ENCODE results near the gene AFAP1.

Gene AFAP1

GRCh38 chr4:7746351-7747061 is 193.2 kb downstream of the AFAP1 start:
- no peak for DNase-seq

GRCh38 chr4:7745301-7745885 is 194.3 kb downstream of the AFAP1 start:
- DNase-seq, result no peak

GRCh38 chr4:7744142-7744804 is 195.4 kb downstream of the AFAP1 start:
- no peak for DNase-seq

GRCh38 chr4:7742807-7743280 is 196.8 kb downstream of the AFAP1 start:
- no peak for DNase-seq

- DNase-seq, result no peak
Measured at GRCh38 chr4:7741946-7742806, 197.5 kb downstream of the AFAP1 start.

- no peak for DNase-seq
Measured at GRCh38 chr4:7740866-7741525, 198.7 kb downstream of the AFAP1 start.

GRCh38 chr4:7739918-7740865 is 199.5 kb downstream of the AFAP1 start:
- no peak for DNase-seq

GRCh38 chr4:7739077-7739917 is 200.4 kb downstream of the AFAP1 start:
- no peak for DNase-seq

GRCh38 chr4:7738458-7739076 is 201.1 kb downstream of the AFAP1 start:
- DNase-seq, result no peak

GRCh38 chr4:7737752-7738457 is 201.8 kb downstream of the AFAP1 start:
- no peak for DNase-seq

GRCh38 chr4:7737268-7737645 is 202.4 kb downstream of the AFAP1 start:
- no peak for DNase-seq

- DNase-seq, result no peak
Measured at GRCh38 chr4:7736436-7737267, 203.0 kb downstream of the AFAP1 start.

- DNase-seq, result no peak
Measured at GRCh38 chr4:7735961-7736360, 203.7 kb downstream of the AFAP1 start.

- DNase-seq, result no peak
Measured at GRCh38 chr4:7735395-7735794, 204.3 kb downstream of the AFAP1 start.

- DNase-seq, result no peak
Measured at GRCh38 chr4:7734651-7735260, 204.9 kb downstream of the AFAP1 start.

GRCh38 chr4:7733801-7734650 is 205.6 kb downstream of the AFAP1 start:
- no peak for DNase-seq

GRCh38 chr4:7733201-7733600 is 206.5 kb downstream of the AFAP1 start:
- no peak for DNase-seq

Measured in NCI-H2171 (cell line).